Fibroblast of lung (primary cell): ENCODE measurements around the gene GCSH. TPM values are rescaled to one million over a fixed set of nuclear protein-coding genes. Genes with fewer than 3 reads are reported as not detected.

ENCODE experiments used
- DNase-seq, 2 donors: peaks; one replicate each; pipeline versions ENCODE4 v3.0.0 to v3.0.0-alpha.2; 2010; ENCODE audit warnings: low read depth in 2 of 2
- H2AFZ ChIP-seq: 2 replicates; pipeline ENCODE4 v1.5.1; 2012; ENCODE audit warnings: low read length, control low read depth, inconsistent platforms
- H3K27ac ChIP-seq: 2 replicates; pipeline ENCODE4 v1.5.1; 2011; ENCODE audit warnings: low read length, control low read depth; ENCODE audit not compliant: insufficient read depth
- H3K27me3 ChIP-seq: 2 replicates; pipeline ENCODE4 v1.5.1; 2011; ENCODE audit warnings: mild to moderate bottlenecking, low read length; ENCODE audit not compliant: control insufficient read depth, insufficient read depth
- H3K36me3 ChIP-seq: 2 replicates; pipeline ENCODE4 v1.5.1; 2011; ENCODE audit warnings: low read length; ENCODE audit not compliant: control insufficient read depth, insufficient read depth
- H3K4me1 ChIP-seq: 2 replicates; pipeline ENCODE4 v1.5.1; 2011; ENCODE audit warnings: low read length; ENCODE audit not compliant: control insufficient read depth, insufficient read depth; ENCODE audit errors: extremely low read depth
- H3K4me2 ChIP-seq: 2 replicates; pipeline ENCODE4 v1.5.1; 2011; ENCODE audit warnings: low read length, control low read depth; ENCODE audit not compliant: insufficient read depth; ENCODE audit errors: extremely low read depth
- H3K4me3 ChIP-seq, 4 experiments: fragments of 200-600 bp in 1 of 4; sonication (generic) in 1 of 4; replicated peaks in 1 of 4; 2 replicates each; pipeline ENCODE4 v1.5.1; 2011 to 2016; ENCODE audit warnings: low read length in 4 of 4, low read depth in 3 of 4, mild to moderate bottlenecking in 3 of 4, control low read depth in 2 of 4, inconsistent platforms in 1 of 4, mixed read lengths in 1 of 4; ENCODE audit not compliant: insufficient read depth in 1 of 4; ENCODE audit errors: control extremely low read depth in 1 of 4
- H3K79me2 ChIP-seq: 2 replicates; pipeline ENCODE4 v1.5.1; 2012; ENCODE audit warnings: mild to moderate bottlenecking, low read length, inconsistent platforms; ENCODE audit not compliant: control insufficient read depth, insufficient read depth
- H3K9ac ChIP-seq: 2 replicates; pipeline ENCODE4 v1.5.1; 2011; ENCODE audit warnings: mild to moderate bottlenecking, low read length, control low read depth; ENCODE audit not compliant: insufficient read depth
- H3K9me3 ChIP-seq: 2 replicates; pipeline ENCODE4 v1.5.1; 2012; ENCODE audit warnings: low read depth, low read length; ENCODE audit not compliant: control insufficient read depth, insufficient read depth
- H4K20me1 ChIP-seq: 2 replicates; pipeline ENCODE4 v1.5.1; 2011; ENCODE audit warnings: low read length; ENCODE audit not compliant: control insufficient read depth, insufficient read depth; ENCODE audit errors: extremely low read depth
- CTCF ChIP-seq, 2 donors: IDR thresholded peaks in 1 of 2; conservative IDR thresholded peaks in 1 of 2; 1 replicate in 1 of 2; 2 replicates in 1 of 2; pipeline ENCODE4 v1.5.1; 2011 to 2012; ENCODE audit warnings: low read length in 2 of 2, control low read depth in 1 of 2, inconsistent platforms in 1 of 2, low read depth in 1 of 2, mild to moderate bottlenecking in 1 of 2
- EZH2 ChIP-seq: IDR thresholded peaks from 2 replicates; pipeline ENCODE4 v1.5.1; 2012; ENCODE audit warnings: low read length, control low read depth, mild to moderate bottlenecking; ENCODE audit errors: missing control alignments
- polyA plus RNA-seq, 2 donors: library from polyadenylated mRNA; depleted of rRNA in 1 of 2; stranded (reverse) in 1 of 2; unstranded in 1 of 2; fragments of >200 nt; gene quantifications; 2 replicates each; pipeline ENCODE4 v1.2.1, GENCODE V29; 2011 to 2012; ENCODE audit warnings: missing spikeins in 1 of 2
- total RNA-seq: library from RNA; depleted of rRNA; stranded (reverse); fragments of >200 nt; gene quantifications from 2 replicates; pipeline ENCODE4 v1.2.1, GENCODE V29; 2014

The GCSH gene
- total and polyA plus RNA-seq, 2 donors (not counting 1 experiment from before 2014, with no cell fraction given): 15.0 to 29.9 TPM

- Histone ChIP-seq H3K4me2 (peak within 1 kb of the TSS; percentile 95), H3K27ac (peak within 1 kb of the TSS; percentile 53), H3K36me3 (no peaks in the 10 kb centered on the region), H3K4me3 (peak within 1 kb of the TSS; percentile 74 to 90 (median 78)), H4K20me1 (no peaks in the 10 kb centered on the region), H3K79me2 (peaks cover 18% of the 10 kb centered on the region), H3K4me1 (no peaks in the 10 kb centered on the region), H2AFZ (peak within 1 kb of the TSS; percentile 74), H3K27me3 (no peaks in the 10 kb centered on the region), H3K9me3 (no peaks in the 10 kb centered on the region), H3K9ac (peak within 1 kb of the TSS; percentile 67)
- peak; percentile 69 to 75 for DNase-seq
- TF ChIP-seq CTCF (conservative IDR thresholded peaks at IDR 0.05 in 1 of 2, IDR thresholded peaks at IDR 0.05 in 1 of 2; ENCODE audit: low read depth in 1 of 2, low read length in 2 of 2) (peak; percentile 66 to 90), EZH2 (no peak)
These were observed 60.7 kb downstream of the GCSH start, which contains the start of gene ATMIN for GRCh38 chr16:81035398-81035974. TSS of gene ATMIN (plus strand) at chr16:81035842. CDS start at chr16:81035871, 29 bp downstream.

Other genes starting within 250 kb of the GCSH start
- gene CMC2, start 89.5 kb downstream of the GCSH start, total RNA-seq: 35.2 and 70.5 TPM in 2 replicates
- gene CMC2, start 89.5 kb downstream of the GCSH start, polyA plus RNA-seq: 77.3 and 128 TPM in 2 replicates
- gene CENPN, start 89.2 kb downstream of the GCSH start, total RNA-seq: 8.7 and 19.5 TPM in 2 replicates
- gene CENPN, start 89.2 kb downstream of the GCSH start, polyA plus RNA-seq: 33.8 and 86.6 TPM in 2 replicates
- gene ATMIN, start 60.6 kb downstream of the GCSH start, total RNA-seq: 52.8 and 56.8 TPM in 2 replicates
- 38.1 and 43.8 TPM in 2 replicates for gene ATMIN, start 60.6 kb downstream of the GCSH start, polyA plus RNA-seq
- gene C16orf46, start 19.2 kb downstream of the GCSH start, total RNA-seq: 0.51 TPM in 1 of 2 replicates, not detected in the other
- 0.24 and 0.33 TPM in 2 replicates for gene C16orf46, start 19.2 kb downstream of the GCSH start, polyA plus RNA-seq
- under 0.01 and 0.26 TPM in 2 replicates for gene BCO1, start 142.3 kb upstream of the GCSH start, total RNA-seq
- 0.05 and 0.10 TPM in 2 replicates for gene BCO1, start 142.3 kb upstream of the GCSH start, polyA plus RNA-seq
- 5.1 and 5.6 TPM in 2 replicates for gene GAN, start 218.6 kb upstream of the GCSH start, total RNA-seq
- gene GAN, start 218.6 kb upstream of the GCSH start, polyA plus RNA-seq: 2.9 and 3.3 TPM in 2 replicates